Right atrium auricular region (tissue), 2 donors: Measurements from ENCODE around the gene PLCB4. TPM values are rescaled to one million over a fixed set of nuclear protein-coding genes. Genes with fewer than 3 reads are reported as not detected.

ENCODE experiments used
- DNase-seq: peaks from one replicate; pipeline ENCODE4 v3.0.0-alpha.2; 2019; ENCODE audit warnings: low spot score
- H3K27ac ChIP-seq, 2 donors: fragments of 200-600 bp; sonication (generic); 1 replicate in 1 of 2; 2 replicates in 1 of 2; pipeline ENCODE4 v1.5.1; 2016 to 2019
- H3K27me3 ChIP-seq, 2 donors: fragments of 200-600 bp; sonication (generic); one replicate each; pipeline versions ENCODE4 v1.5.1 to v1.6.0; 2017 to 2019
- H3K36me3 ChIP-seq: fragments of 200-600 bp; sonication (generic); one replicate; pipeline ENCODE4 v1.5.1; 2016
- H3K4me1 ChIP-seq, 2 donors: fragments of 200-600 bp; sonication (generic); one replicate each; pipeline versions ENCODE4 v1.5.1 to v1.6.0; 2017 to 2019
- H3K4me3 ChIP-seq, 2 donors: fragments of 200-600 bp; sonication (generic); 1 replicate in 1 of 2; 2 replicates in 1 of 2; pipeline ENCODE4 v1.5.1; 2017 to 2019; ENCODE audit warnings: mild to moderate bottlenecking in 1 of 2, moderate library complexity in 1 of 2
- H3K9me3 ChIP-seq, 2 donors: fragments of 200-600 bp; sonication (generic); one replicate each; pipeline ENCODE4 v1.5.1; 2019
- CTCF ChIP-seq, 2 donors: fragments of 200-600 bp; sonication (generic); IDR thresholded peaks; one replicate each; pipeline ENCODE4 v1.5.1; 2019; ENCODE audit warnings: antibody characterized with exemption in 2 of 2
- total RNA-seq, 2 donors: library from RNA; depleted of rRNA; stranded (reverse); fragments of >200 nt; gene quantifications; one replicate each; pipeline ENCODE4 v1.1.0, GENCODE V29; 2016

The PLCB4 gene
- total RNA-seq, 2 donors from 2014 or later: 14.3 to 32.4 TPM

GRCh38 chr20:9444921-9445320 is 376.0 kb downstream of the PLCB4 start:
- no peaks in the 10 kb centered on the region for H3K4me1 ChIP-seq
- TF ChIP-seq CTCF (IDR thresholded peaks at IDR 0.05): no peak
- H3K27me3 ChIP-seq: no peaks in the 10 kb centered on the region
- H3K36me3 ChIP-seq: peaks cover 37% of the 10 kb centered on the region
- DNase-seq: no peak
- H3K27ac ChIP-seq: no peak overlapping the region
- no peaks in the 10 kb centered on the region for H3K9me3 ChIP-seq
- no peak overlapping the region for H3K4me3 ChIP-seq

DNA sequence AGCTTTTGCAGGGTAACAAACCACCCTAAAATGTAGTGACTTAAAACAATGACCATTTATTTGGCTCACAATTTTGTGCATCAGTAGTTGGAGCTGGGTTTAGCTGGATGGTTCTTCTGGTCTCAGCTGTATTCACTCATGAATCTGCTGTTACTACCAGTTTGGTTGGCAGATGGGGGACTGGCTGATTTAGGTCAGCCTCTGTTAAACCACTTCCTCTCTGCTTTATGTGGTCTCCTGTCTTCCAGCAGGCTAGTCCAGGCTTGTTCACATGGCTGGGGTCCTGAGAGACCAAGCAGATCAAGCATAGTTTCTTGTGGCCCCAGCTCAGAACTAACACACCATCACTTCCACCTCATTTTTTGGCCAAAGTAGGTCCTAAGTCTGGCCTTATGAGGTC is 378.3 kb downstream of the PLCB4 start:
- TF ChIP-seq CTCF (IDR thresholded peaks at IDR 0.05): no peak
- DNase-seq: no peak
- Histone ChIP-seq H3K4me3 (no peak overlapping the region), H3K9me3 (no peaks in the 10 kb centered on the region), H3K27ac (no peak overlapping the region), H3K4me1 (no peaks in the 10 kb centered on the region), H3K36me3 (peaks cover 24% of the 10 kb centered on the region), H3K27me3 (no peaks in the 10 kb centered on the region)

GRCh38 chr20:9453201-9453600 is 384.3 kb downstream of the PLCB4 start:
- H3K4me3 ChIP-seq: no peak overlapping the region
- no peaks in the 10 kb centered on the region for H3K9me3 ChIP-seq
- H3K27me3 ChIP-seq: no peaks in the 10 kb centered on the region
- H3K36me3 ChIP-seq: peaks cover 10% of the 10 kb centered on the region
- DNase-seq: no peak
- H3K27ac ChIP-seq: no peak overlapping the region
- no peaks in the 10 kb centered on the region for H3K4me1 ChIP-seq
- no peak for TF ChIP-seq CTCF (IDR thresholded peaks at IDR 0.05)

DNA sequence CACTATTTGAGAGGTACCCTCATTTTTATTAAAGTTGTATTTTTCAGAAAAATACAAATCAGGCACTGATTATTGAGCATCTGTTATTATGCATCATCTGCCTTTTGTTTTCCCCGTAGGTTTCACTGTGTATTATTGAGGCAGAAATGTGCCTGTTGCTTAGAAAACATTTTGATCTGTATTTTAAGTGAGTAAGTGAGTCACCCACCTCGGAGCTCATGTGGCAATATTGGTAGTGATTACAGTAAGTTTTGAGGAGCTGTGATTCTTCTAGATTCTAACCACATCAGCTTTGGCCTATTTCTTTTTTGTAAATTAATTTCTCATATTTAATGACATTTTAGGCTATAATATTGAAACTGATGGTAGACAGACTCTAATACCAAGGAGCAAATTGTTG is 385.9 kb downstream of the PLCB4 start:
- no peak for TF ChIP-seq CTCF (IDR thresholded peaks at IDR 0.05)
- no peaks in the 10 kb centered on the region for H3K9me3 ChIP-seq
- H3K36me3 ChIP-seq: peaks cover 15% of the 10 kb centered on the region
- H3K4me3 ChIP-seq: no peak overlapping the region
- H3K27ac ChIP-seq: no peak overlapping the region
- H3K4me1 ChIP-seq: no peaks in the 10 kb centered on the region
- no peaks in the 10 kb centered on the region for H3K27me3 ChIP-seq
- no peak for DNase-seq

DNA sequence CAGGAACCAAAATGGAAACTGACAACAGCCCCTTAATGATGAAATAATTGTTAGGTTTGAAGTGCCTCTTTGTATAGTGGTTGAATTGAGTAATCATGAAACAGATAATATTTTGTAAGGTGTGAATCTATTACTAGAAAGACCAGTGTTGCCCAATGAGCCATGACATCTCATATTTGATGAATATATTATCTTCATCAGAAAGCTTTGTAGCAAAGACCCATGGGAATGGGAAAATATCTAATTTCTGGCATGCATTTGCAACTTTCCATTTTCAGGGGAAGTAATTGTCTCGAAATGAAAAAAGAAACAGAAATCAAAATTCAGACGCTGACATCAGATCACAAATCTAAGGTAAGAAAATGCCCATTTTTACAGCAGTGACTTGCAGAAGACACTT is 388.2 kb downstream of the PLCB4 start:
- no peak for DNase-seq
- no peak for TF ChIP-seq CTCF (IDR thresholded peaks at IDR 0.05)
- Histone ChIP-seq H3K27me3 (no peaks in the 10 kb centered on the region), H3K4me3 (no peak overlapping the region), H3K4me1 (peaks cover 0 to 6% of the 10 kb centered on the region in 2 donors), H3K27ac (no peak overlapping the region), H3K36me3 (peaks cover 16% of the 10 kb centered on the region), H3K9me3 (no peaks in the 10 kb centered on the region)

- H3K4me3 ChIP-seq: no peak overlapping the region
- peaks cover 16% of the 10 kb centered on the region for H3K36me3 ChIP-seq
- H3K4me1 ChIP-seq: peaks cover 0 to 6% of the 10 kb centered on the region in 2 donors
- H3K27me3 ChIP-seq: no peaks in the 10 kb centered on the region
- H3K27ac ChIP-seq: no peak overlapping the region
- H3K9me3 ChIP-seq: no peaks in the 10 kb centered on the region
- DNase-seq: no peak
- TF ChIP-seq CTCF (IDR thresholded peaks at IDR 0.05): peak in 1 of 2 donors; percentile 23
These were observed 389.4 kb downstream of the PLCB4 start for GRCh38 chr20:9458138-9458796.
